IPS DF 4.7 (cell line): ENCODE measurements around the gene H19.

Experiments
- DNase-seq: peaks from one replicate; pipeline ENCODE4 v3.0.0-alpha.2; 2013; ENCODE audit warnings: low spot score; ENCODE audit errors: extremely low read depth

The H19 gene

GRCh38 chr11:1947592-1948237 is 49.9 kb downstream of the H19 start:
- no peak for DNase-seq

- no peak for DNase-seq
These were observed 50.7 kb downstream of the H19 start, which contains the start of gene MRPL23 for GRCh38 chr11:1946812-1947484. Gene MRPL23, plus strand, starts transcription at chr11:1947332. Its CDS starts 31 bp downstream, at chr11:1947363.
